CD4-positive, alpha-beta memory T cell (primary cell): ENCODE measurements around the gene CACNA1H. TPM values are rescaled to one million over a fixed set of nuclear protein-coding genes. Genes with fewer than 3 reads are reported as not detected.

Source experiments
- polyA plus RNA-seq, 2 donors: library from polyadenylated mRNA; unstranded; fragments of 300-500 nt; fragmentation: Illumina TruSeq; gene quantifications; one replicate each; pipeline ENCODE4 v1.2.3, GENCODE V29; 2021
- total RNA-seq, 2 experiments: library from RNA; stranded (reverse); gene quantifications; one replicate each; pipeline ENCODE4 v1.2.3, GENCODE V29; 2021

Gene CACNA1H
- total and polyA plus RNA-seq, 4 experiments from 2014 or later = 0.48 to 2.1 (median 1.5) TPM

Other genes with a start within 250 kb of the CACNA1H start
- 10 to 100 TPM; 50.0 to 59.7 TPM for gene LMF1, start 182.1 kb upstream of the CACNA1H start, total RNA-seq
- 10 to 100 TPM in 1 of 2 donors, 1 to 10 TPM in 1; 8.5 to 15.2 TPM for gene LMF1, start 182.1 kb upstream of the CACNA1H start, polyA plus RNA-seq
- gene SOX8, start 171.3 kb upstream of the CACNA1H start, total RNA-seq = 1 to 10 TPM; 3.1 to 3.4 TPM
- 1 to 10 TPM in 1 of 2 donors, under 1 TPM in 1; 0.47 to 1.6 TPM for gene SOX8, start 171.3 kb upstream of the CACNA1H start, polyA plus RNA-seq
- gene SSTR5, start 80.4 kb upstream of the CACNA1H start, total RNA-seq = not detected
- not detected for gene SSTR5, start 80.4 kb upstream of the CACNA1H start, polyA plus RNA-seq
- not detected for gene C1QTNF8, start 56.9 kb upstream of the CACNA1H start, total RNA-seq
- gene C1QTNF8, start 56.9 kb upstream of the CACNA1H start, polyA plus RNA-seq = not detected
- not detected for gene TPSG1, start 72.2 kb downstream of the CACNA1H start, total RNA-seq
- not detected for gene TPSG1, start 72.2 kb downstream of the CACNA1H start, polyA plus RNA-seq
- not detected for gene TPSB2, start 77.1 kb downstream of the CACNA1H start, total RNA-seq
- not detected for gene TPSB2, start 77.1 kb downstream of the CACNA1H start, polyA plus RNA-seq
- not detected for gene TPSAB1, start 87.6 kb downstream of the CACNA1H start, total RNA-seq
- gene TPSAB1, start 87.6 kb downstream of the CACNA1H start, polyA plus RNA-seq = not detected
- not detected for gene TPSD1, start 103.0 kb downstream of the CACNA1H start, total RNA-seq
- gene TPSD1, start 103.0 kb downstream of the CACNA1H start, polyA plus RNA-seq = not detected
- gene UBE2I, start 156.5 kb downstream of the CACNA1H start, total RNA-seq = 100 to 1,000 TPM; 170 to 177 TPM
- 100 to 1,000 TPM; 100 to 106 TPM for gene UBE2I, start 156.5 kb downstream of the CACNA1H start, polyA plus RNA-seq
- gene BAIAP3, start 180.5 kb downstream of the CACNA1H start, total RNA-seq = 10 to 100 TPM; 18.3 to 19.7 TPM
- 1 to 10 TPM; 1.0 to 6.7 TPM for gene BAIAP3, start 180.5 kb downstream of the CACNA1H start, polyA plus RNA-seq
- gene TSR3, start 198.8 kb downstream of the CACNA1H start, total RNA-seq = 10 to 100 TPM; 38.1 to 40.3 TPM
- 100 to 1,000 TPM in 1 of 2 donors, 10 to 100 TPM in 1; 99.0 to 116 TPM for gene TSR3, start 198.8 kb downstream of the CACNA1H start, polyA plus RNA-seq
- 10 to 100 TPM; 58.7 to 61.5 TPM for gene GNPTG, start 198.8 kb downstream of the CACNA1H start, total RNA-seq
- gene GNPTG, start 198.8 kb downstream of the CACNA1H start, polyA plus RNA-seq = 10 to 100 TPM; 51.8 to 53.7 TPM